Endothelial cell of umbilical vein (primary cell): ENCODE measurements around the gene CAPN5. TPM values are rescaled to one million over a fixed set of nuclear protein-coding genes. Genes with fewer than 3 reads are reported as not detected.

ENCODE experiments used
- BruUV-seq: library from RNA; stranded (reverse); fragments of 400-500 nt; replicated peaks from 2 replicates; lab custom pipeline; 2021; lab: Mats Ljungman, UMichigan
- CTCF ChIA-PET: fragments of 300-600, 350-600 bp; sonication (Branson Sonifier 250); formaldehyde crosslinking; loops from one replicate; lab custom pipeline; 2021; ENCODE audit warnings: antibody characterized with exemption, inconsistent platforms; lab: Charles Lee
- POLR2A ChIA-PET: fragments of 300-600, 350-600 bp; sonication (Branson Sonifier 250); formaldehyde crosslinking; loops from one replicate; lab custom pipeline; 2021; ENCODE audit warnings: antibody characterized with exemption, inconsistent platforms; lab: Charles Lee
- DNase-seq: peaks from one replicate; pipeline ENCODE4 v3.0.0-alpha.2; 2011; ENCODE audit warnings: low read depth, low spot score
- FAIRE-seq: peaks from 2 replicates; lab custom pipeline; 2011; peaks lifted over from hg19 to GRCh38; lab: Jason Lieb, UNC
- H2AFZ ChIP-seq: 2 replicates; pipeline ENCODE4 v1.6.0; 2012; ENCODE audit warnings: low read depth, low read length, control low read depth, inconsistent platforms
- H3K27ac ChIP-seq: 2 replicates; pipeline ENCODE4 v1.5.1; 2011; ENCODE audit warnings: low read depth, mild to moderate bottlenecking, control low read depth, low read length, moderate library complexity; ENCODE audit not compliant: insufficient read depth
- H3K27me3 ChIP-seq, 2 experiments: 2 replicates each; pipeline versions ENCODE4 v1.6.0 to v1.6.1; 2011; ENCODE audit warnings: low read length in 2 of 2, mixed read lengths in 1 of 2; ENCODE audit not compliant: control insufficient read depth in 2 of 2, insufficient read depth in 2 of 2
- H3K36me3 ChIP-seq, 2 experiments: 2 replicates in 1 of 2; 3 replicates in 1 of 2; pipeline ENCODE4 v1.5.1; 2011; ENCODE audit warnings: low read length in 2 of 2, mild to moderate bottlenecking in 1 of 2, moderate library complexity in 1 of 2; ENCODE audit not compliant: control insufficient read depth in 2 of 2, insufficient read depth in 2 of 2; ENCODE audit errors: extremely low read depth in 1 of 2
- H3K4me1 ChIP-seq: 3 replicates; pipeline ENCODE4 v1.5.1; 2011; ENCODE audit warnings: mild to moderate bottlenecking, low read length; ENCODE audit not compliant: control insufficient read depth, insufficient read depth; ENCODE audit errors: extremely low read depth
- H3K4me2 ChIP-seq: 2 replicates; pipeline ENCODE4 v1.6.1; 2011; ENCODE audit warnings: low read length, control low read depth, mixed read lengths; ENCODE audit not compliant: insufficient read depth
- H3K4me3 ChIP-seq, 3 experiments: fragments of 200-600 bp in 1 of 3; sonication (generic), shearing (Covaris generic) in 1 of 3; replicated peaks in 1 of 3; 2 replicates each; pipeline ENCODE4 v1.5.1; 2011 to 2016; ENCODE audit warnings: control low read depth in 3 of 3, low read length in 3 of 3, mild to moderate bottlenecking in 2 of 3, inconsistent platforms in 1 of 3, low read depth in 1 of 3, moderate library complexity in 1 of 3; ENCODE audit not compliant: insufficient read depth in 1 of 3
- H3K79me2 ChIP-seq: 2 replicates; pipeline ENCODE4 v1.6.0; 2012; ENCODE audit warnings: low read length, inconsistent platforms; ENCODE audit not compliant: control insufficient read depth, insufficient read depth
- H3K9ac ChIP-seq: replicated peaks from 2 replicates; pipeline ENCODE3; 2011; ENCODE audit warnings: low read length, control low read depth; ENCODE audit not compliant: insufficient read depth; ENCODE audit errors: extremely low read depth
- H3K9me1 ChIP-seq: replicated peaks from 3 replicates; pipeline ENCODE4 v1.6.0; 2011; ENCODE audit warnings: mild to moderate bottlenecking, low read length; ENCODE audit not compliant: control insufficient read depth, insufficient read depth; ENCODE audit errors: extremely low read depth
- H3K9me3 ChIP-seq: replicated peaks from 2 replicates; pipeline ENCODE4 v1.5.1; 2012; ENCODE audit warnings: low read length, inconsistent platforms; ENCODE audit not compliant: control insufficient read depth, insufficient read depth
- H4K20me1 ChIP-seq: replicated peaks from 2 replicates; pipeline ENCODE3; 2011; ENCODE audit warnings: mild to moderate bottlenecking, low read length; ENCODE audit not compliant: control insufficient read depth, insufficient read depth; ENCODE audit errors: extremely low read depth
- EZH2 ChIP-seq: IDR thresholded peaks from 2 replicates; pipeline ENCODE4 v1.6.1; 2012; ENCODE audit warnings: borderline replicate concordance, low read depth, mild to moderate bottlenecking, moderate library complexity, low read length, inconsistent platforms; ENCODE audit not compliant: severe bottlenecking
- FOS ChIP-seq: IDR thresholded peaks from 2 replicates; pipeline ENCODE4 v1.6.1; 2011; ENCODE audit warnings: mild to moderate bottlenecking, low read length, moderate library complexity, borderline replicate concordance; ENCODE audit not compliant: insufficient read depth
- GATA2 ChIP-seq: IDR thresholded peaks from 2 replicates; pipeline ENCODE4 v1.7.0; 2011; ENCODE audit warnings: low read depth, mild to moderate bottlenecking, moderate library complexity, mixed read lengths, low read length; ENCODE audit not compliant: insufficient read length, insufficient read depth
- JUN ChIP-seq: IDR thresholded peaks from 2 replicates; pipeline ENCODE4 v1.6.1; 2011; ENCODE audit warnings: borderline replicate concordance, low read depth; ENCODE audit not compliant: insufficient read length, insufficient read depth
- MYC ChIP-seq: IDR thresholded peaks from one replicate; pipeline ENCODE4 v1.6.1; 2011; ENCODE audit warnings: mild to moderate bottlenecking, low read depth, low read length
- POLR2A ChIP-seq: IDR thresholded peaks from 2 replicates; pipeline ENCODE4 v1.6.1; 2012; ENCODE audit warnings: low read depth, mild to moderate bottlenecking, control low read depth, low read length
- POLR2AphosphoS5 ChIP-seq: IDR thresholded peaks from 2 replicates; pipeline ENCODE4 v1.6.1; 2012; ENCODE audit warnings: low read depth, mild to moderate bottlenecking, control low read depth, low read length, moderate library complexity; ENCODE audit not compliant: insufficient read depth
- dilution Hi-C: fragments of 300-500 bp; cut with MboI; formaldehyde crosslinking; loops from one replicate; pipeline ENCODE4 v1.15.0; 2019; ENCODE audit warnings: low sequenced_read_pairs; ENCODE audit not compliant: extremely low pct_ligation_motif_present
- intact Hi-C: fragments of 100-400 bp; cut with micrococcal nuclease; formaldehyde crosslinking; loops from one replicate; pipeline ENCODE4 v1.10.0; 2022
- polyA plus RNA-seq, 4 experiments: library from polyadenylated mRNA; depleted of rRNA in 3 of 4; stranded (reverse) in 3 of 4; unstranded in 1 of 4; fragments of >200 nt; gene quantifications; 2 replicates each; pipeline versions ENCODE4 v1.2.1 to v1.2.3, GENCODE V29; 2011 to 2012; ENCODE audit warnings: missing spikeins in 1 of 4
- total RNA-seq: library from RNA; stranded (reverse); gene quantifications from 2 replicates; pipeline ENCODE4 v1.2.3, GENCODE V29; 2021
- TF ChIP-seq, protein P1 (sequence below), 2 donors: IDR thresholded peaks; 1 replicate in 1 of 2; 2 replicates in 1 of 2; pipeline ENCODE4 v1.5.1; 2011; ENCODE audit warnings: low read length in 2 of 2, mild to moderate bottlenecking in 2 of 2, moderate library complexity in 2 of 2, control low read depth in 1 of 2, inconsistent platforms in 1 of 2, low read depth in 1 of 2; ENCODE audit not compliant: insufficient read depth in 1 of 2; ENCODE audit errors: extremely low read depth in 1 of 2
- TF ChIP-seq, protein P2 (sequence below): IDR thresholded peaks from 2 replicates; pipeline ENCODE4 v1.6.1; 2011; ENCODE audit not compliant: insufficient read depth, insufficient read length

The CAPN5 gene
- total and polyA plus RNA-seq, 2 donors (not counting 3 experiments of a cell fraction or from before 2014, with no cell fraction given), result 15.0 to 17.0 TPM

DNA sequence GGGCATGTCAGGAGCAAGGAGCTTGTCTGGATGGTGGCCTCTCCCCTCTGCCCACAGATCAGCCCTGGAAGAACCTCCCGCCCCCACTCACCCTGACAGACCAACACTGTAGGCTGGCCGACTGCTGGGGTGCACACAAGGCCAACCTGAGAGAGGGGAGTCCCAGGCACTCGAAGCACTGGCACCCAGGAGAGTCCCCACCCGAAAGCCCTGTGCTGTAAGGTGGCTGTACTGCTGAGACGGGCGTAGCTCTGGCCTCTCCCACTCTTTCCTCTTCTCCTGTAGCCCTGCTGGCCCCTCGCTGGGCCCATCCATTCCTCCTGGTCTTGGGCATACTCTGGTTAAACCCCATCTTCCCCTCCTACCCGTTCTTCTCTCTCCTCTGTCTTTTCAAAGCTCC, 101.0 kb downstream of the CAPN5 start:
- Histone ChIP-seq H3K9ac (no peak overlapping the region), H3K4me3 (no peak overlapping the region), H3K36me3 (no peaks in the 10 kb centered on the region), H2AFZ (peak overlapping the region; percentile 39), H3K27ac (no peak overlapping the region), H3K4me1 (peaks cover 11% of the 10 kb centered on the region), H4K20me1 (no peaks in the 10 kb centered on the region), H3K9me1 (no peaks in the 10 kb centered on the region), H3K27me3 (no peaks in the 10 kb centered on the region), H3K9me3 (no peaks in the 10 kb centered on the region), H3K4me2 (no peak overlapping the region), H3K79me2 (no peaks in the 10 kb centered on the region)
- TF ChIP-seq, protein P1, sequence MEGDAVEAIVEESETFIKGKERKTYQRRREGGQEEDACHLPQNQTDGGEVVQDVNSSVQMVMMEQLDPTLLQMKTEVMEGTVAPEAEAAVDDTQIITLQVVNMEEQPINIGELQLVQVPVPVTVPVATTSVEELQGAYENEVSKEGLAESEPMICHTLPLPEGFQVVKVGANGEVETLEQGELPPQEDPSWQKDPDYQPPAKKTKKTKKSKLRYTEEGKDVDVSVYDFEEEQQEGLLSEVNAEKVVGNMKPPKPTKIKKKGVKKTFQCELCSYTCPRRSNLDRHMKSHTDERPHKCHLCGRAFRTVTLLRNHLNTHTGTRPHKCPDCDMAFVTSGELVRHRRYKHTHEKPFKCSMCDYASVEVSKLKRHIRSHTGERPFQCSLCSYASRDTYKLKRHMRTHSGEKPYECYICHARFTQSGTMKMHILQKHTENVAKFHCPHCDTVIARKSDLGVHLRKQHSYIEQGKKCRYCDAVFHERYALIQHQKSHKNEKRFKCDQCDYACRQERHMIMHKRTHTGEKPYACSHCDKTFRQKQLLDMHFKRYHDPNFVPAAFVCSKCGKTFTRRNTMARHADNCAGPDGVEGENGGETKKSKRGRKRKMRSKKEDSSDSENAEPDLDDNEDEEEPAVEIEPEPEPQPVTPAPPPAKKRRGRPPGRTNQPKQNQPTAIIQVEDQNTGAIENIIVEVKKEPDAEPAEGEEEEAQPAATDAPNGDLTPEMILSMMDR (IDR thresholded peaks at IDR 0.05; ENCODE audit: extremely low read depth in 1 of 2, insufficient read depth in 1 of 2, low read depth in 1 of 2, low read length in 2 of 2), result no peak
- TF ChIP-seq MYC (no peak), GATA2 (no peak), EZH2 (no peak), POLR2A (no peak), JUN (no peak)
- DNase-seq, result no peak
- dilution Hi-C loops, result no loop called here
- intact Hi-C loops, result no loop called here
- ChIA-PET CTCF (interaction anchor here (1.0 to 4.0 kb wide), 5 partner anchors 8 to 77 kb away, joined by 3 to 18 read pairs (median 4); partner anchors contain the start of gene MYO7A), POLR2A (no interaction called here)
- no TSS peak for BruUV-seq
- FAIRE-seq, result no peak

DNA sequence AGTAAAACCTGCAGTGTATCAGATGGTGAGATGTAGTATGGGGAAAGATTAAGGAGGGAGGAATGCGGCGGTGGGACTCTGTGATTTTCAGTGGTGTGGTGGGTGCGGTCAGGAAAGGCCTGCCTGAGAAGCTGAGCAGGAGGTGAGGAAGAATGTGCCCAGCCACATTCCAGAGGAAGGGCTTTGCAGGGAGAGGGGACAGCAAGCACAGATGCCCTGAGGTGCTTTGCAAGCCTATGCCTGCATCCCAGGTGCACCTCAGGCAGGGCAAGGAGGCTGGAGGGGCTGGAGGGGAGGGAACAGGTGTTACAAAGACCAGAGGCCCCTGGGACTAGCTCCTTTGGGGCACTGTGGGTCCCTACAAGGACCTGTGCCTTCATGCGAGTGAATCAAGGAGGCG, 103.3 kb downstream of the CAPN5 start:
- Histone ChIP-seq H3K4me2 (no peak overlapping the region), H3K4me1 (peaks cover 20% of the 10 kb centered on the region), H3K36me3 (no peaks in the 10 kb centered on the region), H3K79me2 (no peaks in the 10 kb centered on the region), H3K9ac (no peak overlapping the region), H3K27ac (no peak overlapping the region), H3K27me3 (no peaks in the 10 kb centered on the region), H3K9me1 (no peaks in the 10 kb centered on the region), H2AFZ (no peak overlapping the region), H3K9me3 (no peaks in the 10 kb centered on the region), H4K20me1 (no peaks in the 10 kb centered on the region), H3K4me3 (no peak overlapping the region)
- TF ChIP-seq JUN (no peak), GATA2 (no peak), POLR2AphosphoS5 (no peak), EZH2 (no peak), MYC (no peak), POLR2A (no peak), FOS (no peak)
- TF ChIP-seq, protein P1 (IDR thresholded peaks at IDR 0.05; ENCODE audit: extremely low read depth in 1 of 2, insufficient read depth in 1 of 2, low read depth in 1 of 2, low read length in 2 of 2), result no peak
- TF ChIP-seq, protein P2, sequence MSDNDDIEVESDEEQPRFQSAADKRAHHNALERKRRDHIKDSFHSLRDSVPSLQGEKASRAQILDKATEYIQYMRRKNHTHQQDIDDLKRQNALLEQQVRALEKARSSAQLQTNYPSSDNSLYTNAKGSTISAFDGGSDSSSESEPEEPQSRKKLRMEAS, result no peak
- DNase-seq, result no peak
- POLR2A ChIA-PET, result no interaction called here
- no peak for FAIRE-seq
- CTCF ChIA-PET, result no interaction called here
- dilution Hi-C loops, result no loop called here
- intact Hi-C loops, result no loop called here
- no TSS peak for BruUV-seq
